ENCODE measurements around the gene LSM10. TPM values are rescaled to one million over a fixed set of nuclear protein-coding genes. Genes with fewer than 3 reads are reported as not detected.

LSM10 gene
- total and polyA plus RNA-seq, 2 donors (not counting 1 experiment from before 2014, with no cell fraction given) = 19.2 to 33.5 TPM

DNA sequence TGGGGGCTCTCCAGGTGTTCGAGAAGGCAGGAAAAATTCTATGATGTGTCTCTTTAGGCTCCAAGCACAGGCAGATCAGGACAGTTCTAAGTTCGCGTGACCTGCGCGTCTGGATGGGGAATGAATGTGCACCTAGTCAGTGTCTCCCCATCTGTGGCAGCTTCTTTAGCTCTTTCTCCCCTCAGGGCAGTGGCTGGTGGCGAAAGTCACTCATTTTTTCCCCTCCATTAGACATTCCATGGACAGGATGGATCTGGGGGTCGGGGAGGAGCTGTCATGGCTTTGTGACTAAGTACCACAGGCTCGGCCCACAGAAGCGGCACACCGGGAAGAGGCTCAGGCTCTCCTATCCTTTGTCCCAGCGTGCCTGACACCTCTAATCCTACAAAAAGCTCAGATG lies 43.2 kb downstream of the LSM10 start:
- Histone ChIP-seq H3K4me1 (ENCODE audit: control insufficient read depth, extremely low read depth, insufficient read depth, low read length) (peaks cover 42% of the 10 kb centered on the region), H3K4me3 (replicated peaks in 1 of 4; ENCODE audit: control extremely low read depth in 1 of 4, insufficient read depth in 1 of 4, low read depth in 3 of 4, low read length in 4 of 4) (no peak overlapping the region), H3K9me3 (ENCODE audit: control insufficient read depth, insufficient read depth, low read depth, low read length) (no peaks in the 10 kb centered on the region), H3K9ac (ENCODE audit: insufficient read depth, low read length) (no peak overlapping the region), H3K27me3 (ENCODE audit: control insufficient read depth, insufficient read depth, low read length) (no peaks in the 10 kb centered on the region), H2AFZ (ENCODE audit: low read length) (no peak overlapping the region), H3K4me2 (ENCODE audit: extremely low read depth, insufficient read depth, low read length) (no peak overlapping the region), H3K36me3 (ENCODE audit: control insufficient read depth, insufficient read depth, low read length) (peaks cover 28% of the 10 kb centered on the region), H4K20me1 (ENCODE audit: control insufficient read depth, extremely low read depth, insufficient read depth, low read length) (no peaks in the 10 kb centered on the region), H3K79me2 (ENCODE audit: control insufficient read depth, insufficient read depth, low read length) (peaks cover 3% of the 10 kb centered on the region), H3K27ac (ENCODE audit: insufficient read depth, low read length) (no peak overlapping the region)
- TF ChIP-seq EZH2 (IDR thresholded peaks at IDR 0.05; ENCODE audit: low read length, missing control alignments) = no peak
- TF ChIP-seq, protein P1, sequence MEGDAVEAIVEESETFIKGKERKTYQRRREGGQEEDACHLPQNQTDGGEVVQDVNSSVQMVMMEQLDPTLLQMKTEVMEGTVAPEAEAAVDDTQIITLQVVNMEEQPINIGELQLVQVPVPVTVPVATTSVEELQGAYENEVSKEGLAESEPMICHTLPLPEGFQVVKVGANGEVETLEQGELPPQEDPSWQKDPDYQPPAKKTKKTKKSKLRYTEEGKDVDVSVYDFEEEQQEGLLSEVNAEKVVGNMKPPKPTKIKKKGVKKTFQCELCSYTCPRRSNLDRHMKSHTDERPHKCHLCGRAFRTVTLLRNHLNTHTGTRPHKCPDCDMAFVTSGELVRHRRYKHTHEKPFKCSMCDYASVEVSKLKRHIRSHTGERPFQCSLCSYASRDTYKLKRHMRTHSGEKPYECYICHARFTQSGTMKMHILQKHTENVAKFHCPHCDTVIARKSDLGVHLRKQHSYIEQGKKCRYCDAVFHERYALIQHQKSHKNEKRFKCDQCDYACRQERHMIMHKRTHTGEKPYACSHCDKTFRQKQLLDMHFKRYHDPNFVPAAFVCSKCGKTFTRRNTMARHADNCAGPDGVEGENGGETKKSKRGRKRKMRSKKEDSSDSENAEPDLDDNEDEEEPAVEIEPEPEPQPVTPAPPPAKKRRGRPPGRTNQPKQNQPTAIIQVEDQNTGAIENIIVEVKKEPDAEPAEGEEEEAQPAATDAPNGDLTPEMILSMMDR (conservative IDR thresholded peaks at IDR 0.05 in 1 of 2, IDR thresholded peaks at IDR 0.05 in 1 of 2; ENCODE audit: low read depth in 1 of 2, low read length in 2 of 2) = no peak
- no peak for DNase-seq (ENCODE audit: low read depth in 2 of 2)

DNA sequence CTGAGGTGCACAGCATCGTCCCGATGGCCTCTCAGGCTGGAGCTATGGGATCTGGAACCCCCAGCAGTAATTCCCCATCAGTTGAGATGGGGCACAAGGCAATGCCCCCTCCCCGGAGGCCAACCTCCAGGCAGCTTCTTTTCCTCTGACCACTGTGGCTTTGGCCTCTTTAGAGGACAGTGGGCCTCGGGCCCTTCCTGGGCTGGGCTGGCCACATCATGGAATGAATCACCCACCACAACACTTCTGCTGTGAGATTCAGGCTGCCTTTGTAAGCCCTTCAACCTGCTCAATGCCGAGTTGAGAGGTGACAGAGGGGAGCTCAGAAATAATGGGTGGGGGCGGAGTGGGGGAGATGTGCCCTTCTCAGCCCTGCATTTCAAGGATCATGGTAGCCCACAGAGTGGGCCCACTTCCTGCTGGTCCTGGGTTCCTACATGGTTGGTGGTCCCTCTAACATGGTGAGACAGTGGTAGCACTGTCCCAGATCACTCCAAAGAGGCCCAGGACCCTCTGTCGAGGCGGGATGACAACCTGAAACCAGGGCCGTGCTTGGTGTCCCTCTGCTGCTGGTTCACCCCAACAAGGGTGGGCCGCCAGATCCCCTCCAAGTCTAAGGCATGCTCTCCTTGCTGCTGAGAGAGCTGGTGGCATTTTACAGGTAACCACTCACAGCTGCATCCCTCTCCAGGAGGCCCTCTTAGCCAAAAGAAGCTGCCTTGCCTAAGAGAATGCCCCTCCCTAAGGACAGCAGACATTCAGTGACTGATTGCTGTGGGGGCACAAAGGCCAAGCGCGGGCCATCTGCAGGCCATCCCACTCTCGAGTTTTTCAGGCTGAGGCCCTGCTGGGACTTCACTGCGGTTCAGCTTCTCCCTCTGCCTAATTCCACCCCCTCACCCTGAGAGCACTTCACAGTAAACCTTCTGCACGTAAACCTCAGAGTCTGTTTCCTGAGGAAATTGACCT lies 44.5 kb downstream of the LSM10 start:
- Histone ChIP-seq H3K27me3 (ENCODE audit: control insufficient read depth, insufficient read depth, low read length) (no peaks in the 10 kb centered on the region), H3K36me3 (ENCODE audit: control insufficient read depth, insufficient read depth, low read length) (peaks cover 27% of the 10 kb centered on the region), H4K20me1 (ENCODE audit: control insufficient read depth, extremely low read depth, insufficient read depth, low read length) (no peaks in the 10 kb centered on the region), H3K4me3 (replicated peaks in 1 of 4; ENCODE audit: control extremely low read depth in 1 of 4, insufficient read depth in 1 of 4, low read depth in 3 of 4, low read length in 4 of 4) (no peak overlapping the region), H3K4me2 (ENCODE audit: extremely low read depth, insufficient read depth, low read length) (peak overlapping the region; percentile 32), H3K4me1 (ENCODE audit: control insufficient read depth, extremely low read depth, insufficient read depth, low read length) (peaks cover 48% of the 10 kb centered on the region), H2AFZ (ENCODE audit: low read length) (no peak overlapping the region), H3K9me3 (ENCODE audit: control insufficient read depth, insufficient read depth, low read depth, low read length) (no peaks in the 10 kb centered on the region), H3K9ac (ENCODE audit: insufficient read depth, low read length) (no peak overlapping the region), H3K27ac (ENCODE audit: insufficient read depth, low read length) (peak overlapping the region; percentile 98), H3K79me2 (ENCODE audit: control insufficient read depth, insufficient read depth, low read length) (no peaks in the 10 kb centered on the region)
- peak; percentile 55 to 85 for DNase-seq (ENCODE audit: low read depth in 2 of 2)
- TF ChIP-seq, protein P1 (conservative IDR thresholded peaks at IDR 0.05 in 1 of 2, IDR thresholded peaks at IDR 0.05 in 1 of 2; ENCODE audit: low read depth in 1 of 2, low read length in 2 of 2) = no peak
- no peak for TF ChIP-seq EZH2 (IDR thresholded peaks at IDR 0.05; ENCODE audit: low read length, missing control alignments)

DNA sequence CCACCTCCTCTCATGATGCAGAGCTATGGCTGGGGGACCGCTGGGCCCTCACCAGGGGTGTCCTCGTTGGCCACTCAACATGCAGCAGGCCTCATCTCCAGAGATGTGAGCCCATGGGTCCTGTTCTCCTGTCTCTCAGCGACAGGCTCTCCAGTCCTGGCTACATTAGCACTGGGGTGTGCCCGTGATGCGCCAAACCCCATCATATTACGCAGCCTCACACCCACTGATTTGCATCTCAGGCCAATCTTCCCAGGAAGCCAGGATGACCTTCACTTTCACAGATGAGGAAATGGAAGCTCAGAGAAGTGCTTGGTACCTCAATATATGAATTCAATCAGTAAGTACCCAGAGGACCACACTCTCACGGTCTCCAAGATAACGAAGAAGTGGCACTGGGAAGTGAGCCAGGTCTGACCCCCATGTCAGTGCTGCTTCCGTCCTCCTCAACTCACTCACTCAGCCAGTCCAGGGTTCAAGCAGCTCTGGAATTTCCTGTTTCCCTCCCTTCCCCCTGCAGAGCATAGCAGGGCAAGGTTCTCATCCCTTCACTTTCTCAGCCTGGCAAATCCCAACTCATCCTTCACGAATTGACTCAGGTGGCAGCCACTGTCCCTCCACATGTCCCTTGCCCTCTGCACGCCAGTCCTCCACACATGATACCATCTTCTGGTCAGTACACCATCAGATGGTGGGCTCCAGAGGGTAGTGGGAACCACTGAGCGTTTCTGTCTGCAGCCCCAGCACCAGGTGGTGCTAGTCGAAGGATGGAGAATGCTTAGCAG lies 45.4 kb downstream of the LSM10 start:
- no peaks in the 10 kb centered on the region for H4K20me1 ChIP-seq (ENCODE audit: control insufficient read depth, extremely low read depth, insufficient read depth, low read length)
- H3K4me2 ChIP-seq (ENCODE audit: extremely low read depth, insufficient read depth, low read length) = peak overlapping the region; percentile 67
- peaks cover 48% of the 10 kb centered on the region for H3K4me1 ChIP-seq (ENCODE audit: control insufficient read depth, extremely low read depth, insufficient read depth, low read length)
- TF ChIP-seq, protein P1 (conservative IDR thresholded peaks at IDR 0.05 in 1 of 2, IDR thresholded peaks at IDR 0.05 in 1 of 2; ENCODE audit: low read depth in 1 of 2, low read length in 2 of 2) = no peak
- no peak for TF ChIP-seq EZH2 (IDR thresholded peaks at IDR 0.05; ENCODE audit: low read length, missing control alignments)
- H3K27ac ChIP-seq (ENCODE audit: insufficient read depth, low read length) = peak overlapping the region; percentile 98
- no peak overlapping the region for H2AFZ ChIP-seq (ENCODE audit: low read length)
- no peaks in the 10 kb centered on the region for H3K79me2 ChIP-seq (ENCODE audit: control insufficient read depth, insufficient read depth, low read length)
- no peaks in the 10 kb centered on the region for H3K9me3 ChIP-seq (ENCODE audit: control insufficient read depth, insufficient read depth, low read depth, low read length)
- DNase-seq (ENCODE audit: low read depth in 2 of 2) = peak in 1 of 2 donors; percentile 48
- peaks cover 29% of the 10 kb centered on the region for H3K36me3 ChIP-seq (ENCODE audit: control insufficient read depth, insufficient read depth, low read length)
- H3K27me3 ChIP-seq (ENCODE audit: control insufficient read depth, insufficient read depth, low read length) = no peaks in the 10 kb centered on the region
- H3K4me3 ChIP-seq (replicated peaks in 1 of 4; ENCODE audit: control extremely low read depth in 1 of 4, insufficient read depth in 1 of 4, low read depth in 3 of 4, low read length in 4 of 4) = no peak overlapping the region
- H3K9ac ChIP-seq (ENCODE audit: insufficient read depth, low read length) = no peak overlapping the region
